Activated naive CD8-positive, alpha-beta T cell (primary cell): Measurements from ENCODE around the gene TMEM248.
"Not testable (repeated sequence)": the region's sequence is repeated elsewhere in the genome, so short reads cannot be mapped to it uniquely, and the experiment has no call there.

ENCODE experiments used
- H3K27ac Mint-ChIP-seq: one replicate; pipeline ENCODE4 v1.8.0; 2021; ENCODE audit warnings: mixed read lengths
- H3K27me3 Mint-ChIP-seq: one replicate; pipeline ENCODE4 v1.8.0; 2021; ENCODE audit warnings: mixed read lengths
- H3K36me3 Mint-ChIP-seq: one replicate; pipeline ENCODE4 v1.8.0; 2021; ENCODE audit warnings: mixed read lengths
- H3K4me1 Mint-ChIP-seq: one replicate; pipeline ENCODE4 v1.8.0; 2021; ENCODE audit warnings: low read depth, mixed read lengths
- H3K4me3 Mint-ChIP-seq: one replicate; pipeline ENCODE4 v1.8.0; 2021; ENCODE audit warnings: mild to moderate bottlenecking, mixed read lengths
- H3K9me3 Mint-ChIP-seq: one replicate; pipeline ENCODE4 v1.8.0; 2021; ENCODE audit warnings: low read depth, mixed read lengths

The TMEM248 gene

DNA sequence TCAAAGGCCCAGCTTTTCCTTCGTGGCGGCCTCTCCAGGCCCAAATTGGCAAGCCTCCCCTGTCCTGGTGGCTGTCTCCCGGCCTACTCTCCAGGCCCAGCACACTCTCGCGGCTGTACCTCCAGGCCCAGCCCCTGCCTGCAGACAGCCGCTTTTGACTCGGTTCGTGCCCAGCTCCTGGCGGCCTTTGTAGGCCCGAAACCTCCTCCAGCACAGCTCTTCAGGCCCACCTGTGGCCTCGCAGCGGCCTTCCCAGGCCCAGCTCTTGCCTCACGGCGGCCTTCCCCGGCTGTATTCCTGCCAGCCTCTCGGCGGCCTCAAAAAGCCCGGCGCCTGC lies 18.2 kb upstream of the TMEM248 start:
- Mint-ChIP-seq H3K4me3 (no peak overlapping the region), H3K27ac (no peak overlapping the region), H3K27me3 (no peaks in the 10 kb centered on the region), H3K4me1 (no peaks in the 10 kb centered on the region), H3K36me3 (peaks cover 2% of the 10 kb centered on the region), H3K9me3 (no peaks in the 10 kb centered on the region)

DNA sequence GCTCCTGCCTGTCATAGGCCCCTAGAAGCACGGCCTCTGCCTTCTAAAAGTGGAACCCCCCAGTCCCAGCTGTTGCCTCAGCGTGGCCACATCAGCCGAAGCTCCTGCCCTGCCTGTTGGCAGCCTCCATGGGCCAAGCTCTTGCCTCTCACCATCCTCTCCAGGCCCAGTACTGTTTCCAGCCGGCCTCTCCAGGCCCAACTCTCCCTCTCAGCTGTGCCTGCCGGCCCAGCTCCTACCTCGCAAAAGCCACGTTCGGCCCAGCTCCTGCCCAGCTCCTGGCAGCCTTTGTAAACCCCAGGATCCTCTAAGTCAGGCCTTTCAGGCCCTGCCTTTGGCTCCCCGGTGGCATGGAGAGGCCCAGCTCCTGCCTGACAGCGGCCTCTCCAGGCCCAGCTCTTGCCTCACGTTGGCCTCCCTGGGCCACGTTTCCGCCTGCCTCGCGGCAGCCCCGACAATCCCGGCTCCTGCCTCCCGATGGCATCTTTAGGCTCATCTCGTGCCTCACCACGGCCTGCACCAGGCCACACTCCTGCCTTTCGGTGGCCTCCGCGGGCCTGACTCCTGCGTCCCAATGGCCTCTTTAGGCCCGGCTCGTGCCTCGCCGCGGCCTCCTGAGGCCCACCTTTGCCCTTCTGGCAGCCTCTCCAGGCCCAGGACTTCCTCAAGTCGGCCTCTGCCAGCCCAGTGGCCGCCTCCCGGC lies 17.5 kb upstream of the TMEM248 start:
- Mint-ChIP-seq H3K27ac (no peak overlapping the region), H3K4me1 (no peaks in the 10 kb centered on the region), H3K9me3 (no peaks in the 10 kb centered on the region), H3K27me3 (no peaks in the 10 kb centered on the region), H3K4me3 (no peak overlapping the region), H3K36me3 (peaks cover 2% of the 10 kb centered on the region)

DNA sequence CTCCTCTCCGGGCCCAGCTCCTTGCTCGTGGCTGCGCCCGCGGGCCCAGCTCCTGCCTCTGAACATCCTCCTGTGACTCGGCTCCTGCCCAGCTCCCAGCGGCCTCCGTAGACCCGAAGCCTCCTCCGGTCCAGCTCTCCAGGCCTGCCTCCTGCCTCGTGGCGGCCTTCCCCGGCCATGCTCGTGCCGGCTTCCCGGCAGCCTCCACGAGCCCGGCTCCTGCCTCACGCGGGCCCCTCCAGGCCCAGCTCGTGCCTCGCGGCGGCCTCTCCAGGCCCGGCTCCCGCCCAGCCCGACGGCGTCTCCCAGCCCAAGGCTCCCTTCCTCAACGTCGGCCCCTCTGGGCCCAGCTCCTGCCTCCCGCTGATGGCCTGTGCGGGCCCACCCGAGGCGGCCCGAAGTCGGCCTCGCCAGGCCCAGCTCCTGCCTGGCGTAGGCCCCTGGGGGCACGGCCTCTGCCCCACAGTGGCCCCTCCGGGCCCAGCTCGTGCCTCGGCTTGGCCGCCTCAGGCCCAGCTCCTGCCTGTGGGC lies 16.9 kb upstream of the TMEM248 start:
- H3K27me3 Mint-ChIP-seq: no peaks in the 10 kb centered on the region
- no peaks in the 10 kb centered on the region for H3K9me3 Mint-ChIP-seq
- H3K4me3 Mint-ChIP-seq: no peak overlapping the region
- no peak overlapping the region for H3K27ac Mint-ChIP-seq
- H3K4me1 Mint-ChIP-seq: no peaks in the 10 kb centered on the region
- H3K36me3 Mint-ChIP-seq: peaks cover 2% of the 10 kb centered on the region

DNA sequence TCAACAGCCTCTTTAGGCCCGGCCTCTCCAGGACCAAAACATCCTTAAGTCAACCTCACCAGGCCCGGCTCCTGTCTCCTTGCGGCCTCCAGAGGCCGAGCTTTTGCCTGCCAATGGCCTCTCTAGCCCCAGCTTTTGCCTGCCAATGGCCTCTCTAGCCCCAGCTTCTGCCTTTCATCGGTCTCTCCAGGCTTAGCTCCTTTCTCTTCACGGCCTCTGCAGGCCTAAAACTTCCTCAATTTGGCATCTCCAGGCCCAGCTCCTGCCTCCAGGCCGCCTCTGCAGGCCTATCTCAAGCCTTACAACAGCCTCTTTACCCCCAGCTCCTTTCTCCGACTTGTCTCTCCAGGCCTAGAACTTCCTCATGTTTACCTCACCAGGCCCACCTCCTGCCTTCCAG lies 15.7 kb upstream of the TMEM248 start:
- Mint-ChIP-seq H3K27me3 (no peaks in the 10 kb centered on the region), H3K4me1 (no peaks in the 10 kb centered on the region), H3K36me3 (no peaks in the 10 kb centered on the region), H3K27ac (no peak overlapping the region), H3K9me3 (no peaks in the 10 kb centered on the region), H3K4me3 (no peak overlapping the region)

DNA sequence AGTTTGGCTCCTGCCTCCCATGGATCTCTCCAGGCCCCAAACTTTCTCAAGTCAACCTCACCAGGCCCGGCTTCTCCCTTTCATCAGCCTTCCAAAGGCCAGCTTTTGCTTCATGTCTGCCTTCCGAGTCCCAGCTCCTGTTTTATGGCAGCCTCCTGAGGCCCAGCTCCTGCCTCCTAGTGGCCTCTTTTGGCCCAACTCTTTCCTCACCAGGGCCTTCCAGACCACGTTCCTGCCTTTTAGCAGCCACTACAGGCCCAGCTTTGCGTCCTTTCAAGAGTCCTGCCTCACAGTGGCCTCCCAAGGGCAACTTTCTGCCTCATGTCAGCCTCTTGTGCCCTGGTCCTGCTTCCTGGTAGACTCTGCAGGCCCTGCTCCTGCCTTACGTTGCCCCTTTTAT lies 15.3 kb upstream of the TMEM248 start:
- Mint-ChIP-seq H3K4me1 (no peaks in the 10 kb centered on the region), H3K36me3 (no peaks in the 10 kb centered on the region), H3K4me3 (no peak overlapping the region), H3K27ac (no peak overlapping the region), H3K9me3 (no peaks in the 10 kb centered on the region), H3K27me3 (no peaks in the 10 kb centered on the region)

DNA sequence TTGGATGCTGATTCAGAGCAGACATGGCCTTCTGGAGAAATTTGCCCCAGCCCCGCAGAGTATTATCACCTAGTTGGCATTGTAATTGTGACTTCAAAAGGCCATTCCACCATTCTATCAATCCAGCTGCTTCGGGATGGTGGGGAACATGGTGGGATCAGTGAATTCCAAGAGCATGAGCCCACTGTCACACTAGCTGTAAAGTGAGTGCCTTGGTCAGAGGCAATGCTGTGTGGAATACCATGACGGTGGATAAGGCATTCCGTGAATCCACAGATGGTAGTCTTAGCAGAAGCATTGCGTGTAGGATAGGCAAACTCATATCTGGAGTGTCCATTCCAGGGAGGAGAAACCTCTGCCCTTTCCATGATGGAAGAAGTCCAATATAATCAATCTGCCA lies 13.3 kb upstream of the TMEM248 start:
- H3K4me1 Mint-ChIP-seq: no peaks in the 10 kb centered on the region
- no peak overlapping the region for H3K27ac Mint-ChIP-seq
- no peaks in the 10 kb centered on the region for H3K27me3 Mint-ChIP-seq
- H3K4me3 Mint-ChIP-seq: no peak overlapping the region
- no peaks in the 10 kb centered on the region for H3K36me3 Mint-ChIP-seq
- H3K9me3 Mint-ChIP-seq: no peaks in the 10 kb centered on the region

DNA sequence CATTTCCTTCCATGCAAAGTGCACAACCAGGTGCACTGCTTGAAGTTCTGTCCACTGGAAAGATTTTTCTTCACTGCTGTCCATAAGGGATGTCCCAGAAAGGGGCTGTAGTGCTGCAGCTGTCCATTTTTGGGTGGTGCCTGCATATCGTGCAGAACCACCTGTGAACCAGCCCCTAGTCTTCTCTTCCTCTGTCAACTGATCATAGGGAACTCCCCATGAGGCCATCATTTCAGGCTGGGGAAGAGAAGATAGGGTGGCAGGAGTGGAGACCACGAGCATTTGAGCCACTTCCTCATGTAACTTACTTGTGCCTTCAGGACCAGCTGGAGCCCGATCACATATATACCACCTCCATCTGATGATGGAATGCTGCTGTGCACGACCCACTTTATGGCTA lies 12.4 kb upstream of the TMEM248 start:
- not testable (repeated sequence) for H3K4me3 Mint-ChIP-seq, H3K9me3 Mint-ChIP-seq, H3K36me3 Mint-ChIP-seq, H3K27me3 Mint-ChIP-seq, H3K4me1 Mint-ChIP-seq, H3K27ac Mint-ChIP-seq

DNA sequence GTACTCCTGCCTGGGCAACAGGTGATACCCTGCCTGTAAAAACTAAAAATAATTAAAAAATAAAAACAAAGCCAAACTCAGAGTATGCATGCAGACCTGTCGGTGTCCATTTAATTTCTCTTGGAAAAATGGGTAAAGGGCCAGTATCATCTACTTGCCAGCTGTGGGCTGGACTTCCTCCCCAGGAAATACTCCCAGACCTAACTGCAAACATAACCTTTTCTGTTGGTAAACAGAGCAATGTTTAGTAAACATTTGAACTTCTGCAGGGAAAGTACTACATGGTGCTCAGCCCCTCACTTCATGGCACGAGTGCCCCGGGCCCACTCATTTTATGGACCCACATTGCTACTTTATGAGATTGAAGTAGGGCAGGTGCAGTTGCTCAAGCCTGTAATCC lies 10.2 kb upstream of the TMEM248 start:
- no peaks in the 10 kb centered on the region for H3K36me3 Mint-ChIP-seq
- no peaks in the 10 kb centered on the region for H3K27me3 Mint-ChIP-seq
- H3K4me3 Mint-ChIP-seq: no peak overlapping the region
- H3K27ac Mint-ChIP-seq: no peak overlapping the region
- H3K9me3 Mint-ChIP-seq: no peaks in the 10 kb centered on the region
- H3K4me1 Mint-ChIP-seq: no peaks in the 10 kb centered on the region

DNA sequence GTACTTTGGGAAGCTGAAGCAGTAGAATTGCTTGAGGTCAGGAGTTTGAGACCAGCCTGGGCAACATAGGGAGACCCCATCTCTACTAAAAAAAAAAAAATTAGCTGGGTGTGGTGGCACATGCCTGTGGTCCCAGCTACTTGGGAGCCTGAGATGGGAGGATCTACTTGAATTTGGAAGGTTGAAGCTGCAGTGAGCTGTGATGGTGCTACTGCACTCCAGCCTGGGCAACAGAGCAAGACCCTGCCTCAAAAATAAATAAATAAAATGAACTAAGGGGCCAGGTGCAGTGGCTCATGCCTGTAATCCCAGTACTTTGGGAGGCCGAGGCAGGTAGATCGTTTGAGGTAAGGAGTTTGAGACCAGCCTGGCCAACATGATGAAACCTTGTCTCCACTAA lies 9.8 kb upstream of the TMEM248 start:
- not testable (repeated sequence) for H3K36me3 Mint-ChIP-seq, H3K27me3 Mint-ChIP-seq, H3K27ac Mint-ChIP-seq, H3K4me1 Mint-ChIP-seq, H3K4me3 Mint-ChIP-seq, H3K9me3 Mint-ChIP-seq

DNA sequence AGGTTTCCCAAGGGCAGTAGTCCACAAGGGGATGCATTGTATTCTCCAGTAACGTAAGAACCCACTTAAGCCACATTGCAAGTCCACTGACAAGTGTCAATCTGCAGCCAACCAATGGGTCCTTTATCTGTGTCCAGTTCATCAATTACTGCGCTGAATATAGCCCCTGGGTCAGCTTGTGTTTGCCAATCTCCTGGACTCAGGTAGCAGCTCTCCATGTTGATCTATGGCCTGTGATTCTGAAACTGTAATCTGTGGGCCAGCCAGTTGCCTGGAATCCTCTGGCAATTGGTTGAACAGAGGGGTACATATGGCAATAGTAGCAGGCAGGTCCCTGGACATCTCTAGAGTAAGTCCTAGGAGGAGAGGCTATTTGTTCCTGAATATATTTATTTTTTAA lies 8.8 kb upstream of the TMEM248 start:
- no peaks in the 10 kb centered on the region for H3K9me3 Mint-ChIP-seq
- no peaks in the 10 kb centered on the region for H3K36me3 Mint-ChIP-seq
- no peaks in the 10 kb centered on the region for H3K27me3 Mint-ChIP-seq
- no peak overlapping the region for H3K4me3 Mint-ChIP-seq
- no peaks in the 10 kb centered on the region for H3K4me1 Mint-ChIP-seq
- no peak overlapping the region for H3K27ac Mint-ChIP-seq

DNA sequence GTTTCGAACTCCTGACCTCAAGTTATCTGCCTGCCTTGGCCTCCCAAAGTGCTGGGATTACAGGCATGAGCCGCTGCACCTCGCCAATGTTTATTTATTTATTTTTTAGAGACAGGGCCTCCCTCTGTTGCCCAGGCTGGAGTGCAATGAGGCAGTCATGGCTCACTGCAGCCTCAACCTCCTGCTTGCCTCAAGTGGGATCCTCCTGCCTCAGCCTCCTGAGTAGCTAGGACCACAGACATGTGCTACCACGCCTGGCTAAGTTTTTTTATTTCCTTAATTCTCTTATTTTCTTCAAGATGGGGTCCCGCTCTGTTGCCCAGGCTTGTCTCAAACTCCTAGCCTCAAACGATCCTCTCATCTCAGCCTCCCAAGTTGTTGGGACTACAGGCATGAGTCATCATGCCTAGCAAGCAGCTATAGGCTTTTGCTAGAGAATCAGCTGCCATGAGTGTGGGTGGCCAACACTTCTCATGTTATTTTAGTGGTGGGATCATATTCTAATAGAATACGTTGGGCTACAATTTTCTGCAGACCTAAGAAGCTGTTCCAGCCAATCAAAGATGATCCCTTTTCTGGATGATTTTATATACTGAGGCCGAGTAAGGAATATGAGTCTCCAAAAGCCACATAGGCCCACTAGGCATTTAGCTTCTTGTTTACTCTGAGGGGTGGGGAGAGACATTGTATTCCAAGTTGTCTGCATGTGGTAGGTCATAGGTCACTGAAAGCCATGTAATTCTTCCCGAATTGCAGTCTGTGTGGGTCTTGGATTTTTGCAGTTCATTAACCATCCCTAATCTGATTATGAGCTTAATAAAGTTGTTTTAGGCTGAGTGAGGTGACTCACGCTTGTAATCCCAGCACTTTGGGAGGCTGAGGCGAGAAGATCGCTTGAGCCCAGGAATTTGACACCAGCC lies 7.6 kb upstream of the TMEM248 start:
- Mint-ChIP-seq H3K27ac (no peak overlapping the region), H3K4me1 (no peaks in the 10 kb centered on the region), H3K9me3 (no peaks in the 10 kb centered on the region), H3K4me3 (no peak overlapping the region), H3K27me3 (no peaks in the 10 kb centered on the region), H3K36me3 (no peaks in the 10 kb centered on the region)

DNA sequence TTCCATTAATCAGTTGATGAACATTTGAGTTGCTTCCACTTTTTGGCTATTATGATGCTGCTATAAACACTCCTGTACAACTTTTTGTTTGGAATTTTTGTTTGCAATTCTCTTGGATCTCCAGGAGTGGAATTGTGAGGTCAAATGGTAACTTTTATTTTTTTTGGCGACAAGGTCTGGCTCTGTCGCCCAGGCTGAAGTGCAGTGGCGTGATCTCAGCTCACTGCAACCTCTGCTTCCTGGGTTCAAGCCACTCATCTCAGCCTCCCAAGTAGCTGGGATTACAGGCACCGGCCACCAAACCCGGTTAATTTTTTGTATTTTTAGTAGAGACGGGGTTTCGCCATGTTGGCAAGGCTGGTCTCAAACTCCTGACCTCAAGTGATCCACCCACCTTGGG lies 3.1 kb upstream of the TMEM248 start:
- H3K4me1 Mint-ChIP-seq: peaks cover 21% of the 10 kb centered on the region
- H3K27me3 Mint-ChIP-seq, H3K36me3 Mint-ChIP-seq, H3K27ac Mint-ChIP-seq, H3K9me3 Mint-ChIP-seq, H3K4me3 Mint-ChIP-seq: not testable (repeated sequence)

DNA sequence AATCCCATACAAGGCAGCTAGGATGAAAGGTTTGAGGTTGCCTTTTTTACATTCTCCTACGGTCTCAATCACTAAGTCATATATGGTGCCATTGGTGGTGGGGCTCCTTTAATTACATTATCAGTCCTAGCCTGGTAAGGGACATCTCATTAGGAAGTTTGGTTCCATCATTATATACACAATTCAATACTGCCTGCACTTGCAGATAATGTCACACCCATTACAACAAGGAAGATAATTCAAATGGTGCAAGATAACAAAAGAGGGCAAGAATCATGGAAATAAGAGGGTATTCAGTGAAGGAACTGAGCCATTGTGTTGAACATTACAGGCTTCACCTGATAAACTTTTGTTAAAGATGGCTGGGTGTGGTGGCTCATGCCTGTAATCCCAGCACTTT lies 1.7 kb upstream of the TMEM248 start:
- Mint-ChIP-seq H3K27ac (peak overlapping the region; percentile 10), H3K9me3 (no peaks in the 10 kb centered on the region), H3K36me3 (peaks cover 6% of the 10 kb centered on the region), H3K4me1 (peaks cover 32% of the 10 kb centered on the region), H3K4me3 (peak overlapping the region; percentile 64), H3K27me3 (no peaks in the 10 kb centered on the region)

DNA sequence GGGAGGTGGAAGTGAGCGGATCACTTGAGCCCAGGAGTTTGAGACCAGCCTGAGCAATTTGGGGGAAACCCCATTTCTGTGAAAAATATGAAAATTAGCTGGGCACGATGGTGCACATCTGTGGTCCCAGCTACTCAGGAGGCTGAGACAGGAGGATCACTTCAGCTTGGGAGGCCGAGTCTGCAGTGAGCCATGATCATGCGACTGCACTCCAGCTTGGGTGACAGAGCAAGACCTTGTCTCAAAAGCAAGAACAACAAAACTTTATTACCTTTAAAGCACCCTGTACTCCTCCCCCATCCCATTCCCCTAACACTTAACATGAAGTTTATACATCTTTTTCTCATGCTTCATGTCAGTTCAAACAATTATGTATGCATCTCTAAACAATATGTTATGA lies 1.3 kb upstream of the TMEM248 start:
- Mint-ChIP-seq H3K36me3 (peaks cover 6% of the 10 kb centered on the region), H3K9me3 (no peaks in the 10 kb centered on the region), H3K4me1 (peaks cover 32% of the 10 kb centered on the region), H3K27ac (peak overlapping the region; percentile 56), H3K27me3 (no peaks in the 10 kb centered on the region), H3K4me3 (peak overlapping the region; percentile 93)

DNA sequence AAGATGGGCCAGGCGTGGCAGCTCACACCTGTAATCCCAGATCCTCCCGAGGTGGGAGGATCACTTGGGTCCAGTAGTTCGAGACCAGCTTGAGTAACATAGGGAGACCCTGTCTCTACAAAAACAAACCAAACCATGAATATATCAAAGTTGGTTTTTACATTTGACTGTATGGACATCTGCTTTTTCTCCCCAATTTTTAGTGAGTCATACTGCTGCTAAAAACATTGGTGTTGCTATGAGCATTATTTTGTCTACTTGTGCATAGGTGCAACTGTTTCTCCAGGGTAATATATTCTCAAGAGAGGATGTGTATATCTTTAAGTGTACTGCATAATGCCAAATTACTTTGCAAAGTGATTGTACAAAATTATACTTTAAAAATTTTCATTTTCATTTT lies 769 bp upstream of the TMEM248 start:
- Mint-ChIP-seq H3K27me3 (no peaks in the 10 kb centered on the region), H3K9me3 (no peaks in the 10 kb centered on the region), H3K4me1 (peaks cover 35% of the 10 kb centered on the region), H3K36me3 (peaks cover 7% of the 10 kb centered on the region), H3K4me3 (peak overlapping the region; percentile 93), H3K27ac (peak overlapping the region; percentile 56)
